Kidney (tissue), 14 donors: ENCODE measurements around the gene ZNF780B. TPM values are rescaled to one million over a fixed set of nuclear protein-coding genes. Genes with fewer than 3 reads are reported as not detected.

Experiments used
- DNase-seq, 5 donors: peaks; one replicate each; pipeline ENCODE4 v3.0.0-alpha.2; 2013 to 2020
- FAIRE-seq: peaks from 2 replicates; lab custom pipeline; 2012; peaks lifted over from hg19 to GRCh38; lab: Jason Lieb, UNC
- H3K27ac ChIP-seq, 2 donors: one replicate each; pipeline ENCODE4 v1.7.0; 2013; ENCODE audit warnings: low read depth in 2 of 2, low read length in 2 of 2, inconsistent platforms in 1 of 2
- H3K27me3 ChIP-seq: one replicate; pipeline ENCODE4 v1.7.1; 2013; ENCODE audit warnings: low read length, inconsistent platforms; ENCODE audit not compliant: control insufficient read depth, insufficient read depth
- H3K36me3 ChIP-seq, 3 donors: one replicate each; pipeline versions ENCODE4 v1.7.0 to v1.7.1; 2013; ENCODE audit warnings: low read length in 3 of 3, control low read depth in 1 of 3, inconsistent platforms in 1 of 3; ENCODE audit not compliant: insufficient read depth in 3 of 3, control insufficient read depth in 2 of 3
- H3K4me1 ChIP-seq, 3 donors: one replicate each; pipeline versions ENCODE4 v1.7.0 to v1.7.1; 2013; ENCODE audit warnings: low read length in 3 of 3, inconsistent platforms in 1 of 3, low read depth in 1 of 3; ENCODE audit not compliant: control insufficient read depth in 2 of 3, insufficient read depth in 2 of 3
- H3K4me3 ChIP-seq, 3 donors: one replicate each; pipeline versions ENCODE4 v1.7.0 to v1.8.1; 2013; ENCODE audit warnings: low read length in 3 of 3, control low read depth in 1 of 3, inconsistent platforms in 1 of 3
- H3K9ac ChIP-seq, 3 donors: one replicate each; pipeline versions ENCODE4 v1.7.0 to v1.7.1; 2013; ENCODE audit warnings: low read length in 3 of 3, control low read depth in 1 of 3, inconsistent platforms in 1 of 3
- H3K9me3 ChIP-seq, 3 donors: one replicate each; pipeline versions ENCODE4 v1.7.0 to v1.7.1; 2013; ENCODE audit warnings: low read length in 3 of 3, control low read depth in 1 of 3, inconsistent platforms in 1 of 3; ENCODE audit not compliant: control insufficient read depth in 2 of 3, insufficient read depth in 1 of 3
- CTCF ChIP-seq: IDR thresholded peaks from 3 replicates; pipeline ENCODE4 v1.5.1; 2012; ENCODE audit warnings: mild to moderate bottlenecking, moderate library complexity, borderline replicate concordance; ENCODE audit not compliant: insufficient read depth; ENCODE audit errors: extremely low read depth
- intact Hi-C: fragments of 100-400 bp; cut with DNase I; formaldehyde crosslinking; loops from one replicate; pipeline ENCODE4 v1.11.1; 2022
- polyA plus RNA-seq: library from polyadenylated mRNA; stranded (reverse); fragments of 350-450 nt; fragmentation: Illumina TruSeq; extraction: RNeasy Lipid Tissue Mini Kit (QIAGEN cat#74804); gene quantifications from one replicate; pipeline ENCODE4 v1.2.3, GENCODE V29; 2014; ENCODE audit warnings: low read depth, low replicate concordance; ENCODE audit not compliant: insufficient read depth
- total RNA-seq: library from RNA; stranded (reverse); fragmentation: NEBNext Ultra II Directional; extraction: Animal tissue kit (Norgen Biotek cat#: 25700); gene quantifications from one replicate; pipeline ENCODE4 v1.2.1, GENCODE V29; 2021
- donor health status: control.
- donor health status: control.
- donor health status: control.
- donor health status: control.
- donor health status: control.
- donor health status: DM: yes; HTN: yes; CAD: no.
- donor health status: Normal renal cell carcinoma (clear cell type).

The ZNF780B gene
- total and polyA plus RNA-seq, 2 donors from 2014 or later = 4.6 to 33.2 TPM

DNA sequence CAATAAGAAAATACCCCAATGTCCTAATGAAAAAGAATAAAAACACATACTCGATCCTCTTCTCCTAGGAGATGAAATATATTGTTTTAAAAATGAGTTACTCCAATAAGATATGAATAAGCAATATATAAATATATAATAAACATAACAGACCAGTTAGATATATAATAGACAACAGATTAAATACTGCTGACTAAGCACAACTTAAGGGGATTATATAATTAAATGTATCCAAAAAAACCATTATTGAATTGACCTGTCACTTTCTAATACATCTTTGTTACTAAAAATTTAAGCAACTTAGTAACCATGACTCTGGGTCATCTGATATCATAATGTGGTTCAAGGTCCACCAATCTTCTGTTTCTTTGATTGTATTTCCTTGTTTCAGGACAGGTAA is 14.0 kb upstream of the ZNF780B start:
- Histone ChIP-seq H3K36me3 (peaks cover 8 to 14% (median 14%) of the 10 kb centered on the region in 3 donors), H3K27ac (no peak overlapping the region), H3K9ac (no peak overlapping the region), H3K4me1 (no peaks in the 10 kb centered on the region), H3K4me3 (no peak overlapping the region), H3K9me3 (peaks cover 0 to 15% (median 8%) of the 10 kb centered on the region in 3 donors), H3K27me3 (no peaks in the 10 kb centered on the region)
- no peak for FAIRE-seq
- no peak for TF ChIP-seq CTCF
- intact Hi-C loops = no loop called here
- DNase-seq = no peak

- no peak overlapping the region for H3K27ac ChIP-seq
- no peaks in the 10 kb centered on the region for H3K4me1 ChIP-seq
- no peak for TF ChIP-seq CTCF
- H3K27me3 ChIP-seq = no peaks in the 10 kb centered on the region
- no peaks in the 10 kb centered on the region for H3K36me3 ChIP-seq
- DNase-seq = no peak
- H3K4me3 ChIP-seq = no peak overlapping the region
- H3K9me3 ChIP-seq = peaks cover 0 to 10% (median 3%) of the 10 kb centered on the region in 3 donors
- no peak overlapping the region for H3K9ac ChIP-seq
- FAIRE-seq = no peak
- intact Hi-C loops = no loop called here
Observed at GRCh38 chr19:40059624-40060023, 3.6 kb upstream of the ZNF780B start.

- Histone ChIP-seq H3K9me3 (peaks cover 0 to 10% (median 3%) of the 10 kb centered on the region in 3 donors), H3K4me1 (no peaks in the 10 kb centered on the region), H3K36me3 (no peaks in the 10 kb centered on the region), H3K4me3 (peak overlapping the region in 1 of 3 donors; percentile 93), H3K9ac (no peak overlapping the region), H3K27me3 (no peaks in the 10 kb centered on the region), H3K27ac (no peak overlapping the region)
- no peak for TF ChIP-seq CTCF
- FAIRE-seq (no peak), DNase-seq (no peak)
- intact Hi-C loops = no loop called here
Observed at GRCh38 chr19:40057166-40057565, 1.1 kb upstream of the ZNF780B start.

DNA sequence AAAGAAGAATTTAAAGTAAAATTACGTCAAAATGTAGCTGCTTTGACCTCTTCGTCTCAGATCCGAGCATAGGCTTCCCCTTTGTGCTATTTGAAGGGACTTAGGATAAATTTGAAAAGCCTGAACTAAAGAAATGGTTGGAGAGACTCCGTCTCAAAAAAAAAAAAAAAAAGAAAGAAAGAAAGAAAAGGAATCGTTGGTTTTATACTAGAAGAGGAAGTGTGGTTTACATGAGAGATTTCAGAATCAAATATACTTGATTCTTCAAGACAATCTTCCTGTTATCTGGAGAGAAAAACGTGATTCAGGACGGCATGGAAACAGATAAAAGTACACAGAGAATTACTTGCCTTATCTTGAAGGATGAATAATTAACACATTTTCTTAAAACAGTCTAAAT is 474 bp upstream of the ZNF780B start:
- intact Hi-C loops = no loop called here
- FAIRE-seq (no peak), DNase-seq (peak in 1 of 5 donors; percentile 1)
- Histone ChIP-seq H3K9me3 (peaks cover 0 to 10% (median 3%) of the 10 kb centered on the region in 3 donors), H3K27me3 (no peaks in the 10 kb centered on the region), H3K27ac (no peak overlapping the region), H3K9ac (peak overlapping the region in 2 of 3 donors; percentile 59 to 78), H3K36me3 (no peaks in the 10 kb centered on the region), H3K4me3 (peak overlapping the region; percentile 84 to 97 (median 93)), H3K4me1 (no peaks in the 10 kb centered on the region)
- TF ChIP-seq CTCF = no peak
